Pancreas (tissue), 10 donors: ENCODE results near the gene SRP68. TPM values are rescaled to one million over a fixed set of nuclear protein-coding genes. Genes with fewer than 3 reads are reported as not detected.
A peak's percentile ranks its signal among the peaks of the same experiment; 100 is the strongest.

ENCODE experiments used
- ATAC-seq, 4 donors: fragments of 200-7000 bp; cut with Tn5 transposase; one replicate each; pipeline versions ENCODE4 v1.8.0 to v1.9.1; 2020; ENCODE audit warnings: mild to moderate bottlenecking in 4 of 4, moderate library complexity in 4 of 4
- DNase-seq, 6 donors: peaks; one replicate each; pipeline ENCODE4 v3.0.0-alpha.2; 2020
- FAIRE-seq: peaks from 2 replicates; lab custom pipeline; 2012; peaks lifted over from hg19 to GRCh38; lab: Jason Lieb, UNC
- H3K27ac ChIP-seq, 4 donors: fragments of 200-600 bp; sonication (generic); 1 replicate in 3 of 4; 2 replicates in 1 of 4; pipeline versions ENCODE4 v1.5.0 to v1.8.0; 2020
- H3K27me3 ChIP-seq, 4 donors: fragments of 200-600 bp; one replicate each; pipeline ENCODE4 v1.8.0; 2021
- H3K36me3 ChIP-seq, 3 donors: fragments of 200-600 bp; sonication (generic) in 1 of 3; one replicate each; pipeline versions ENCODE4 v1.5.0 to v1.8.0; 2020 to 2021
- H3K4me1 ChIP-seq, 3 donors: fragments of 200-600 bp; one replicate each; pipeline ENCODE4 v1.8.0; 2021
- H3K4me3 ChIP-seq, 4 donors: fragments of 200-600 bp; sonication (generic) in 2 of 4; one replicate each; pipeline versions ENCODE4 v1.5.0 to v1.8.0; 2020 to 2021
- H3K9me3 ChIP-seq, 4 donors: fragments of 200-600 bp; one replicate each; pipeline ENCODE4 v1.8.0; 2021
- WGBS, 2 donors: extraction: QIAGEN DNeasy Blood & Tissue Kit; methylation state at CpG; one replicate each; pipeline ENCODE4 v1.1.7; 2013; 5-methylcytosine and 5-hydroxymethylcytosine counted together
- intact Hi-C, 3 donors: fragments of 100-400 bp; cut with DNase I; formaldehyde crosslinking; loops; one replicate each; pipeline versions ENCODE4 v1.11.1 to v1.14.2; 2022
- polyA plus RNA-seq, 2 donors: library from polyadenylated mRNA; stranded (reverse); fragments of 200-250 nt; gene quantifications; one replicate each; pipeline ENCODE4 v1.2.3, GENCODE V29; 2013
- total RNA-seq, 6 donors: library from RNA; stranded (reverse); fragmentation: NEBNext Ultra II Directional in 4 of 6; extraction: Animal tissue kit (Norgen Biotek cat#: 25700) in 4 of 6; gene quantifications; one replicate each; pipeline versions ENCODE4 v1.2.1 to v1.2.4, GENCODE V29; 2021 to 2023
- TF ChIP-seq, protein P1 (sequence below), 4 donors: fragments of 200-600 bp; sonication (generic) in 3 of 4; IDR thresholded peaks; one replicate each; pipeline versions ENCODE4 v1.5.0 to v1.8.0; 2021; ENCODE audit warnings: antibody characterized with exemption in 4 of 4
- donor health status: healthy with polysubstance abuse.
- donor health status: DM: no; HTN: no; CAD: no; lungs with moderate emphysema.
- donor health status: DM: no; HTN: no; CAD: no.
- donor health status: control.
- donor health status: control.
- donor health status: Bipolar disorder and iron deficiency.
- donor health status: DM: yes; HTN: yes; CAD: no.
- donor health status: DM: no; HTN: no; CAD: no.
- donor health status: DM: no; HTN: no; CAD: no.
- donor health status: DM: yes; HTN: yes; CAD: no.

SRP68 gene
- total and polyA plus RNA-seq, 8 donors, result 32.2 to 74.6 (median 48.0) TPM

DNA sequence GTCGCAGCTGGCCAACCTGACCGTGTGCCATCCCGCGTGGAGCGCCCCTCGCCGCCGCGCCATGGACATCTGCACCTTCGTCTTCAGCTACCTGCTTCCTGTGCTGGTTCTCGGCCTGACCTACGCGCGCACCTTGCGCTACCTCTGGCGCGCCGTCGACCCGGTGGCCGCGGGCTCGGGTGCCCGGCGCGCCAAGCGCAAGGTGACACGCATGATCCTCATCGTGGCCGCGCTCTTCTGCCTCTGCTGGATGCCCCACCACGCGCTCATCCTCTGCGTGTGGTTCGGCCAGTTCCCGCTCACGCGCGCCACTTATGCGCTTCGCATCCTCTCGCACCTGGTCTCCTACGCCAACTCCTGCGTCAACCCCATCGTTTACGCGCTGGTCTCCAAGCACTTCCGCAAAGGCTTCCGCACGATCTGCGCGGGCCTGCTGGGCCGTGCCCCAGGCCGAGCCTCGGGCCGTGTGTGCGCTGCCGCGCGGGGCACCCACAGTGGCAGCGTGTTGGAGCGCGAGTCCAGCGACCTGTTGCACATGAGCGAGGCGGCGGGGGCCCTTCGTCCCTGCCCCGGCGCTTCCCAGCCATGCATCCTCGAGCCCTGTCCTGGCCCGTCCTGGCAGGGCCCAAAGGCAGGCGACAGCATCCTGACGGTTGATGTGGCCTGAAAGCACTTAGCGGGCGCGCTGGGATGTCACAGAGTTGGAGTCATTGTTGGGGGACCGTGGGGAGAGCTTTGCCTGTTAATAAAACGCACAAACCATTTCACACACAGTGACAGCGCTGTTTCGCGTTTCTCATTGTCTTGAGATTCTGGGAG is 4.7 kb upstream of the SRP68 start:
- H3K4me3 ChIP-seq, result no peak overlapping the region

DNA sequence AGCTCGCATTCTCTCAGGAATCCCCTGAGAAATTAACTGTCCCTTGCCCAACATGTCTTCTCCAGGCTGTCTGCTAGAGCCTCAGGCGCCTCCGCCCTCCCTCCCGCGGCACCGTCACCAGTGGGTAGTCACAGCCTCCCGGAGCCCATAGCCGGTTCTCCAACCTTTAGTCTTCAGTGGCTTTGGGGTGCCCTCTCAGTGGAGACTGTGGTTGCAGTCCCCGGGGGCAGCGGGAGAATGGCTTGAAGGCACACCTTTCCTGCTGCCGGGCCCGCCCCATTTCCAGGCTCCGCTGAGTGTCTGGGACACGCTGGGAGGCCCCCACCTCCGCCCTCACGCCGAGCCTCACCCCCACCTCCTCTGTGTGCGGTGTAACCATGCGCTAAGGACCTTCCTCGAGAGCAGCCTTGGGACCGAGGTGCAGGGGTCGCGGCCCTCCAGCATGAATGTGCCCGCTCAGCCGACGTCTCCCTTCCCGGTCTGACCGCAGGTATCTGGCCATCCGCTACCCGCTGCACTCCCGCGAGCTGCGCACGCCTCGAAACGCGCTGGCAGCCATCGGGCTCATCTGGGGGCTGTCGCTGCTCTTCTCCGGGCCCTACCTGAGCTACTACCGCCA is 3.9 kb upstream of the SRP68 start:
- peaks cover 0 to 9% (median 0%) of the 10 kb centered on the region in 3 donors for H3K4me1 ChIP-seq
- TF ChIP-seq, protein P1, sequence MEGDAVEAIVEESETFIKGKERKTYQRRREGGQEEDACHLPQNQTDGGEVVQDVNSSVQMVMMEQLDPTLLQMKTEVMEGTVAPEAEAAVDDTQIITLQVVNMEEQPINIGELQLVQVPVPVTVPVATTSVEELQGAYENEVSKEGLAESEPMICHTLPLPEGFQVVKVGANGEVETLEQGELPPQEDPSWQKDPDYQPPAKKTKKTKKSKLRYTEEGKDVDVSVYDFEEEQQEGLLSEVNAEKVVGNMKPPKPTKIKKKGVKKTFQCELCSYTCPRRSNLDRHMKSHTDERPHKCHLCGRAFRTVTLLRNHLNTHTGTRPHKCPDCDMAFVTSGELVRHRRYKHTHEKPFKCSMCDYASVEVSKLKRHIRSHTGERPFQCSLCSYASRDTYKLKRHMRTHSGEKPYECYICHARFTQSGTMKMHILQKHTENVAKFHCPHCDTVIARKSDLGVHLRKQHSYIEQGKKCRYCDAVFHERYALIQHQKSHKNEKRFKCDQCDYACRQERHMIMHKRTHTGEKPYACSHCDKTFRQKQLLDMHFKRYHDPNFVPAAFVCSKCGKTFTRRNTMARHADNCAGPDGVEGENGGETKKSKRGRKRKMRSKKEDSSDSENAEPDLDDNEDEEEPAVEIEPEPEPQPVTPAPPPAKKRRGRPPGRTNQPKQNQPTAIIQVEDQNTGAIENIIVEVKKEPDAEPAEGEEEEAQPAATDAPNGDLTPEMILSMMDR (IDR thresholded peaks at IDR 0.05), result no peak
- intact Hi-C loops, result no loop called here
- no peak for FAIRE-seq
- peaks cover 0 to 30% (median 9%) of the 10 kb centered on the region in 4 donors for H3K27me3 ChIP-seq
- H3K9me3 ChIP-seq, result no peaks in the 10 kb centered on the region
- H3K36me3 ChIP-seq, result no peaks in the 10 kb centered on the region
- peak in 1 of 6 donors; percentile 62 for DNase-seq
- no peak overlapping the region for H3K27ac ChIP-seq
- 31 to 32% methylated on average over 41 of the region's 41 CpGs for WGBS, 2 donors
- no peak overlapping the region for H3K4me3 ChIP-seq
- no peak for ATAC-seq

More for the DNA sequence above, 4.7 kb upstream of the SRP68 start:
- Histone ChIP-seq H3K4me1 (peaks cover 0 to 8% (median 0%) of the 10 kb centered on the region in 3 donors), H3K27ac (no peak overlapping the region), H3K27me3 (peaks cover 0 to 30% (median 9%) of the 10 kb centered on the region in 4 donors), H3K9me3 (no peaks in the 10 kb centered on the region), H3K36me3 (no peaks in the 10 kb centered on the region)
- peak in 1 of 6 donors; percentile 66 for DNase-seq
- no peak for FAIRE-seq
- intact Hi-C loops, result no loop called here
- WGBS, 2 donors, result 26 to 34% methylated on average over 81 to 82 of the region's 82 CpGs
- ATAC-seq, result no peak
- TF ChIP-seq, protein P1 (IDR thresholded peaks at IDR 0.05), result no peak

DNA sequence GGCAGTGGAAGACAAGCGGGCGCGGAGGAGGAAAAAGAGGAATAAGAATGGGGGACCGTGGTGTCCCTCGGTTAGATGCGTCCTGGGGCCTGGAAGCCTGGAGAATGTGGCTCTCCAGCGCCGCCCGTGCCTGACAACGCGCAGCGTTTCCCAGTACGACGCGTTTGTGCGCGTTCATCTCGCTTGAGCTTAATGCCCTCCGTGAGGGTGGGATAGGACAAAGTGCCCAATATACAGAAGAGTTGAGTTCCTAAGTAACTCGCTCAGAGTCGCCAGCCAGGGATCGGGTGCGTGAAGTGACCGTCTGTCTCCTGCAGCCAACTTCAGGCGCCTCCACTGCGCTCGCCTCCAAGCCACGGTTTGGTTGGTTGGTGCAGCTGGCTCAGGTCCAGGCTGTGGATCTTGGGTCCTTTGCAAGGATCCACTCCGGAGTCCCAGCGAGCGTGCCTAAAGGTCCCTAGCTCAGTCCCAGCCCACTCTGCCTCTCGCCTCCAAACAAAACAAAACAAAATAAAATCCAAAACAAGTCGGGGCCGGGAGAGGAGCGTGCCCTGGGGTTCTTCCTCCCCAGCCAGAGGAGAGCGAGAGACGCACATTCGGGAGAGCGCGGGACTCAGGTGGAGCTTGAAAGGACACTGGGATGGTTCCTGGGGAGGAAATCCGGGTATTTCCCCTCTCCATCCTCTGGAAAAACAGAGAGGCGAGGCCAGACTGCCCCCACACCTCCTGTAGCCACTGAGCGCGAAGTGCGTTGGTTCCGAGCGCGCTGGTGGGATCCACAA is 3.2 kb upstream of the SRP68 start:
- Histone ChIP-seq H3K4me1 (peaks cover 0 to 14% (median 0%) of the 10 kb centered on the region in 3 donors), H3K27me3 (peaks cover 0 to 30% (median 9%) of the 10 kb centered on the region in 4 donors), H3K36me3 (no peaks in the 10 kb centered on the region), H3K9me3 (no peaks in the 10 kb centered on the region), H3K4me3 (peak overlapping the region in 1 of 4 donors; percentile 7), H3K27ac (no peak overlapping the region)
- WGBS, 2 donors, result 24 to 27% methylated on average over 48 of the region's 48 CpGs
- FAIRE-seq (no peak), DNase-seq (peak in 1 of 6 donors; percentile 66), ATAC-seq (no peak)
- intact Hi-C loops, result no loop called here
- TF ChIP-seq, protein P1 (IDR thresholded peaks at IDR 0.05), result no peak

DNA sequence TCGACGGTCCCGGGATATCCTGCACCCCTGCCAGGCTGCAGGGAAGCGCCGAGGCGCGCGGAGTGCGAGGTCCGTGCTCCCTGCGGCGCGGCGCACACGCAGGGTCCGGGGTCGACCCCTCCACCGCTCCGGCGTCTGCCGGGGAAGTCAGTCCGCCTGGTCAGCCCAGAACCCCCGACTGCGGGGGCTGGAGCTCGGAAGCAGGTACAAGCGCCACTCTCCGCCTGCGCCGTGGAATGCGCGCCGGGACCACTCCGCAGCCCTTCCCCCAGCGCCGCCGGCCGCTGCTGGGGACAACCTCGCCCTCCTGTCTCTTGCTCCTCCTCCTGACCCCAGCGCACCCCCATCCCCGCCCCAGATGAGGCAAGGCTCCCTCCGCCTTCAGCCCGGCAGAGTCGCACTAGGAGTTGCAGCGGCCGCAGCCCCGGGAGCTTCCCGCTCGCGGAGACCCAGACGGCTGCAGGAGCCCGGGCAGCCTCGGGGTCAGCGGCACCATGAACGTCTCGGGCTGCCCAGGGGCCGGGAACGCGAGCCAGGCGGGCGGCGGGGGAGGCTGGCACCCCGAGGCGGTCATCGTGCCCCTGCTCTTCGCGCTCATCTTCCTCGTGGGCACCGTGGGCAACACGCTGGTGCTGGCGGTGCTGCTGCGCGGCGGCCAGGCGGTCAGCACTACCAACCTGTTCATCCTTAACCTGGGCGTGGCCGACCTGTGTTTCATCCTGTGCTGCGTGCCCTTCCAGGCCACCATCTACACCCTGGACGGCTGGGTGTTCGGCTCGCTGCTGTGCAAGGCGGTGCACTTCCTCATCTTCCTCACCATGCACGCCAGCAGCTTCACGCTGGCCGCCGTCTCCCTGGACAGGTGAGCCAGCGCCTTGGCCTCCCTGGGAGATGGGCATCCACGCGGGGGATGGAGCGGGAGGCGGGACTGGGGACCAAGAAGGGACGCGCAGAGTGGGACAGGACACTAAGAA is 2.4 kb upstream of the SRP68 start, which contains the start of gene GALR2:
Gene GALR2 (plus strand): TSS at position 392 of the 974 bp plus-strand sequence. CDS start 103 bp downstream, at position 495.
- 7 to 9% methylated on average over 52 to 92 of the region's 92 CpGs for WGBS, 2 donors
- Histone ChIP-seq H3K27me3 (peaks cover 0 to 30% (median 9%) of the 10 kb centered on the region in 4 donors), H3K4me1 (peaks cover 0 to 21% (median 0%) of the 10 kb centered on the region in 3 donors), H3K9me3 (no peaks in the 10 kb centered on the region), H3K4me3 (peak within 1 kb of the TSS in 1 of 4 donors; percentile 7), H3K36me3 (no peaks in the 10 kb centered on the region), H3K27ac (no peak within 1 kb of the TSS)
- intact Hi-C loops, result no loop called here
- ATAC-seq, result no peak
- TF ChIP-seq, protein P1 (IDR thresholded peaks at IDR 0.05), result no peak
- FAIRE-seq, result no peak
- peak in 1 of 6 donors; percentile 68 for DNase-seq
